Psoas muscle (tissue), 8 donors: ENCODE data around the gene RAD51AP1. TPM values are rescaled to one million over a fixed set of nuclear protein-coding genes. Genes with fewer than 3 reads are reported as not detected.
"Not testable (repeated sequence)": the region's sequence is repeated elsewhere in the genome, so short reads cannot be mapped to it uniquely, and the experiment has no call there.

Experiments
- ATAC-seq, 4 donors: fragments of 200-7000 bp; cut with Tn5 transposase; one replicate each; pipeline ENCODE4 v1.9.1; 2020; ENCODE audit warnings: moderate library complexity in 3 of 4, mild to moderate bottlenecking in 2 of 4
- DNase-seq, 2 donors: peaks; one replicate each; pipeline ENCODE4 v3.0.0-alpha.2; 2020
- H3K27ac ChIP-seq: fragments of 200-600 bp; one replicate; pipeline ENCODE4 v1.8.0; 2022
- H3K27me3 ChIP-seq, 3 donors: fragments of 200-600 bp in 1 of 3; one replicate each; pipeline versions ENCODE4 v1.6.1 to v1.8.0; 2013 to 2022; ENCODE audit warnings: low read length in 2 of 3, mild to moderate bottlenecking in 2 of 3, moderate library complexity in 1 of 3; ENCODE audit not compliant: insufficient read depth in 3 of 3
- H3K36me3 ChIP-seq, 2 donors: fragments of 200-600 bp in 1 of 2; one replicate each; pipeline versions ENCODE4 v1.6.1 to v1.8.0; 2013 to 2022; ENCODE audit warnings: low read depth in 1 of 2, mild to moderate bottlenecking in 1 of 2, moderate library complexity in 1 of 2; ENCODE audit not compliant: insufficient read depth in 1 of 2
- H3K4me1 ChIP-seq: fragments of 200-600 bp; one replicate; pipeline ENCODE4 v1.8.0; 2022
- H3K4me3 ChIP-seq: fragments of 200-600 bp; one replicate; pipeline ENCODE4 v1.8.0; 2022; ENCODE audit warnings: mild to moderate bottlenecking
- H3K9me3 ChIP-seq: fragments of 200-600 bp; one replicate; pipeline ENCODE4 v1.8.0; 2022
- CTCF ChIP-seq: fragments of 200-600 bp; IDR thresholded peaks from one replicate; pipeline ENCODE4 v1.8.0; 2022; ENCODE audit warnings: antibody characterized with exemption
- WGBS, 3 donors: extraction: QIAGEN DNeasy Blood & Tissue Kit; methylation state at CpG; one replicate each; pipeline versions ENCODE4 v1.1.6 to v1.1.7; 2013; 5-methylcytosine and 5-hydroxymethylcytosine counted together
- intact Hi-C, 2 donors: fragments of 100-400 bp; cut with DNase I; formaldehyde crosslinking; loops; one replicate each; pipeline versions ENCODE4 v1.11.0 to v1.14.2; 2022
- polyA plus RNA-seq, 3 donors: library from polyadenylated mRNA; stranded (reverse); fragments of 200-250 nt; gene quantifications; one replicate each; pipeline ENCODE4 v1.2.3, GENCODE V29; 2013
- total RNA-seq, 4 donors: library from RNA; stranded (reverse); fragmentation: NEBNext Ultra II Directional in 2 of 4; extraction: Animal tissue kit (Norgen Biotek cat#: 25700) in 2 of 4; gene quantifications; one replicate each; pipeline versions ENCODE4 v1.2.1 to v1.2.4, GENCODE V29; 2021 to 2023
- donor health status: healthy with polysubstance abuse.
- donor health status: DM: no; HTN: no; CAD: no; lungs with moderate emphysema.
- donor health status: Bipolar disorder and iron deficiency.
- donor health status: healthy.
- donor health status: DM: yes; HTN: yes; CAD: no.
- donor health status: DM: no; HTN: no; CAD: no.
- donor health status: DM: no; HTN: no; CAD: no.
- donor health status: DM: yes; HTN: yes; CAD: no.

Gene RAD51AP1
- total and polyA plus RNA-seq, 7 donors = 0.38 to 0.98 (median 0.48) TPM

- Histone ChIP-seq H3K4me1 (no peaks in the 10 kb centered on the region), H3K9me3 (no peaks in the 10 kb centered on the region), H3K27ac (no peak overlapping the region), H3K36me3 (peaks cover 2 to 58% of the 10 kb centered on the region in 2 donors), H3K27me3 (no peaks in the 10 kb centered on the region), H3K4me3 (no peak overlapping the region)
- ATAC-seq = no peak
- TF ChIP-seq CTCF = no peak
- intact Hi-C loops = no loop called here
- WGBS, 3 donors = 95 to 99% (median 97%) methylated on average over 1 of the region's 1 CpG
- DNase-seq = no peak
Measured at GRCh38 chr12:4499186-4499585, 39.5 kb upstream of the RAD51AP1 start.

GRCh38 chr12:4505376-4505986 is 33.2 kb upstream of the RAD51AP1 start:
- H3K36me3 ChIP-seq = peaks cover 0 to 12% of the 10 kb centered on the region in 2 donors
- peak overlapping the region; percentile 18 for H3K27ac ChIP-seq
- 68 to 86% (median 76%) methylated on average over 1 of the region's 1 CpG for WGBS, 3 donors
- intact Hi-C loops = loop anchor here in 1 of 2 donors (10.0 kb wide), 1 partner anchor 1719 kb away; no protein-coding TSS in a partner anchor
- H3K27me3 ChIP-seq = no peaks in the 10 kb centered on the region
- ATAC-seq (peak; percentile 87 to 98 (median 93)), DNase-seq (no peak)
- peaks cover 16% of the 10 kb centered on the region for H3K4me1 ChIP-seq
- no peaks in the 10 kb centered on the region for H3K9me3 ChIP-seq
- no peak overlapping the region for H3K4me3 ChIP-seq
- TF ChIP-seq CTCF = no peak

- TF ChIP-seq CTCF = no peak
- no peak overlapping the region for H3K27ac ChIP-seq
- DNase-seq = no peak
- WGBS, 3 donors = 78 to 90% (median 87%) methylated on average over 3 of the region's 3 CpGs
- H3K27me3 ChIP-seq = no peaks in the 10 kb centered on the region
- intact Hi-C loops = loop anchor here in 1 of 2 donors (10.0 kb wide), 1 partner anchor 1718 kb away; no protein-coding TSS in a partner anchor
- no peaks in the 10 kb centered on the region for H3K9me3 ChIP-seq
- H3K36me3 ChIP-seq = peaks cover 0 to 12% of the 10 kb centered on the region in 2 donors
- H3K4me3 ChIP-seq = no peak overlapping the region
- peaks cover 16% of the 10 kb centered on the region for H3K4me1 ChIP-seq
- no peak for ATAC-seq
Measured at GRCh38 chr12:4506430-4506829, 32.3 kb upstream of the RAD51AP1 start.

GRCh38 chr12:4506870-4507269 is 31.8 kb upstream of the RAD51AP1 start:
- Histone ChIP-seq H3K36me3 (peaks cover 0 to 12% of the 10 kb centered on the region in 2 donors), H3K9me3 (no peaks in the 10 kb centered on the region), H3K27ac (no peak overlapping the region), H3K4me3 (no peak overlapping the region), H3K27me3 (no peaks in the 10 kb centered on the region), H3K4me1 (peaks cover 16% of the 10 kb centered on the region)
- intact Hi-C loops = loop anchor here in 1 of 2 donors (10.0 kb wide), 1 partner anchor 1718 kb away; no protein-coding TSS in a partner anchor
- 89 to 95% (median 92%) methylated on average over 5 of the region's 5 CpGs for WGBS, 3 donors
- no peak for DNase-seq
- ATAC-seq = no peak
- no peak for TF ChIP-seq CTCF

- intact Hi-C loops = loop anchor here in 1 of 2 donors (10.0 kb wide), 1 partner anchor 1716 kb away; no protein-coding TSS in a partner anchor
- H3K27ac ChIP-seq, H3K27me3 ChIP-seq, DNase-seq, H3K9me3 ChIP-seq, ATAC-seq, H3K4me3 ChIP-seq: not testable (repeated sequence)
- peaks cover 0 to 12% of the 10 kb centered on the region in 2 donors for H3K36me3 ChIP-seq
- H3K4me1 ChIP-seq = peaks cover 16% of the 10 kb centered on the region
- WGBS, 3 donors = 87 to 97% (median 91%) methylated on average over 4 of the region's 4 CpGs
Measured at GRCh38 chr12:4508503-4508902, 30.2 kb upstream of the RAD51AP1 start.

GRCh38 chr12:4509269-4509668 is 29.4 kb upstream of the RAD51AP1 start:
- not testable (repeated sequence) for ATAC-seq, H3K27ac ChIP-seq, H3K9me3 ChIP-seq, H3K4me3 ChIP-seq, H3K27me3 ChIP-seq, DNase-seq
- 61 to 68% (median 62%) methylated on average over 5 to 12 of the region's 12 CpGs for WGBS, 3 donors
- H3K36me3 ChIP-seq = peaks cover 0 to 12% of the 10 kb centered on the region in 2 donors
- intact Hi-C loops = loop anchor here in 1 of 2 donors (10.0 kb wide), 1 partner anchor 1716 kb away; no protein-coding TSS in a partner anchor
- peaks cover 16% of the 10 kb centered on the region for H3K4me1 ChIP-seq
